ENCODE measurements around the gene MAPKAPK3. TPM values are rescaled to one million over a fixed set of nuclear protein-coding genes. Genes with fewer than 3 reads are reported as not detected.

The MAPKAPK3 gene
- total RNA-seq, 1 experiment from 2014 or later = 40.1 TPM

- POLR2A ChIA-PET = interaction anchor here (0.6 to 1.6 kb wide), 4 partner anchors 37 to 769 kb away, joined by 3 to 5 read pairs (median 5); partner anchors contain the start of genes HEMK1 and MANF
- Mint-ChIP-seq H3K36me3 (ENCODE audit: insufficient read depth, unreplicated experiment) (peaks cover 26% of the 10 kb centered on the region), H3K9me3 (ENCODE audit: unreplicated experiment) (no peaks in the 10 kb centered on the region), H3K27ac (ENCODE audit: unreplicated experiment) (peak overlapping the region; percentile 85), H3K4me1 (ENCODE audit: low read depth, unreplicated experiment) (peaks cover 14% of the 10 kb centered on the region), H3K4me3 (ENCODE audit: unreplicated experiment) (peak overlapping the region; percentile 79), H3K27me3 (ENCODE audit: insufficient read depth, unreplicated experiment) (peaks cover 4% of the 10 kb centered on the region)
- peak; percentile 95 to 99 for TF ChIP-seq CTCF (IDR thresholded peaks at IDR 0.05; ENCODE audit: insufficient read depth in 1 of 2, low read depth in 1 of 2, low read length in 1 of 2, severe bottlenecking in 1 of 2, unreplicated experiment in 1 of 2)
- Histone ChIP-seq H3K27me3 (replicated peaks; ENCODE audit: control insufficient read depth, insufficient read depth, low read length) (no peaks in the 10 kb centered on the region), H3K36me3 (ENCODE audit: control insufficient read depth, insufficient read depth, low read length) (no peaks in the 10 kb centered on the region), H3K4me1 (peaks cover 4% of the 10 kb centered on the region), H3K4me3 (ENCODE audit: low read depth, low read length) (peak overlapping the region; percentile 37), H3K9me3 (no peaks in the 10 kb centered on the region)
- peak; percentile 84 to 88 for DNase-seq
- intact Hi-C loops (cut with micrococcal nuclease; ENCODE audit: unreplicated experiment) = loop anchor here (1.0 to 2.0 kb wide), 4 partner anchors 36 to 756 kb away; no protein-coding TSS in a partner anchor
- CTCF ChIA-PET = interaction anchor here (0.6 to 2.2 kb wide), 22 partner anchors 8 to 769 kb away, joined by 3 to 91 read pairs (median 6); partner anchors contain the start of genes CYB561D2, HEMK1, MANF and NPRL2
- TSS peak; percentile 25 for BruUV-seq (replicated peaks)
Observed at GRCh38 chr3:50616003-50616769, 765 bp upstream of the MAPKAPK3 start.

GRCh38 chr3:50616770-50617095 lies 218 bp upstream of the MAPKAPK3 start:
- Mint-ChIP-seq H3K4me1 (ENCODE audit: low read depth, unreplicated experiment) (peaks cover 14% of the 10 kb centered on the region), H3K27ac (ENCODE audit: unreplicated experiment) (peak overlapping the region; percentile 85), H3K27me3 (ENCODE audit: insufficient read depth, unreplicated experiment) (peaks cover 4% of the 10 kb centered on the region), H3K4me3 (ENCODE audit: unreplicated experiment) (peak overlapping the region; percentile 79), H3K36me3 (ENCODE audit: insufficient read depth, unreplicated experiment) (peaks cover 21% of the 10 kb centered on the region), H3K9me3 (ENCODE audit: unreplicated experiment) (no peaks in the 10 kb centered on the region)
- Histone ChIP-seq H3K36me3 (ENCODE audit: control insufficient read depth, insufficient read depth, low read length) (no peaks in the 10 kb centered on the region), H3K9me3 (no peaks in the 10 kb centered on the region), H3K4me3 (ENCODE audit: low read depth, low read length) (peak overlapping the region; percentile 37), H3K4me1 (peaks cover 4% of the 10 kb centered on the region), H3K27me3 (replicated peaks; ENCODE audit: control insufficient read depth, insufficient read depth, low read length) (no peaks in the 10 kb centered on the region)
- ChIA-PET POLR2A (interaction anchor here (0.6 to 1.6 kb wide), 4 partner anchors 36 to 779 kb away, joined by 3 to 5 read pairs (median 4); no protein-coding TSS in a partner anchor), CTCF (interaction anchor here (0.6 to 2.2 kb wide), 12 partner anchors 8 to 1357 kb away, joined by 3 to 91 read pairs (median 7); partner anchors contain the start of genes ABHD14B and MANF)
- TF ChIP-seq CTCF (IDR thresholded peaks at IDR 0.05; ENCODE audit: insufficient read depth in 1 of 2, low read depth in 1 of 2, low read length in 1 of 2, severe bottlenecking in 1 of 2, unreplicated experiment in 1 of 2) = no peak
- no TSS peak for BruUV-seq (replicated peaks)
- intact Hi-C loops (cut with micrococcal nuclease; ENCODE audit: unreplicated experiment) = loop anchor here (1.0 to 2.0 kb wide), 4 partner anchors 36 to 756 kb away; no protein-coding TSS in a partner anchor
- peak; percentile 91 to 92 for DNase-seq

GRCh38 chr3:50617911-50618481 lies 1.0 kb downstream of the MAPKAPK3 start:
- H3K27me3 ChIP-seq (replicated peaks; ENCODE audit: control insufficient read depth, insufficient read depth, low read length) = no peaks in the 10 kb centered on the region
- ChIA-PET CTCF (interaction anchor here (2.3 kb wide), 1 partner anchor 35 kb away, joined by 5 read pairs; no protein-coding TSS in a partner anchor), POLR2A (interaction anchor here (1.2 kb wide), 1 partner anchor 49 kb away, joined by 5 read pairs; the partner anchor contains the start of gene HEMK1)
- no peaks in the 10 kb centered on the region; the same call in 1 of the 2 replicates for H3K36me3 ChIP-seq (ENCODE audit: control insufficient read depth, insufficient read depth, low read length)
- no peak for DNase-seq
- Mint-ChIP-seq H3K27ac (ENCODE audit: unreplicated experiment) (peak overlapping the region; percentile 85), H3K4me1 (ENCODE audit: low read depth, unreplicated experiment) (peaks cover 6% of the 10 kb centered on the region), H3K9me3 (ENCODE audit: unreplicated experiment) (no peaks in the 10 kb centered on the region), H3K36me3 (ENCODE audit: insufficient read depth, unreplicated experiment) (peaks cover 12% of the 10 kb centered on the region), H3K27me3 (ENCODE audit: insufficient read depth, unreplicated experiment) (peaks cover 4% of the 10 kb centered on the region), H3K4me3 (ENCODE audit: unreplicated experiment) (peak overlapping the region; percentile 79)
- TF ChIP-seq CTCF (IDR thresholded peaks at IDR 0.05; ENCODE audit: insufficient read depth in 1 of 2, low read depth in 1 of 2, low read length in 1 of 2, severe bottlenecking in 1 of 2, unreplicated experiment in 1 of 2) = no peak
- intact Hi-C loops (cut with micrococcal nuclease; ENCODE audit: unreplicated experiment) = loop anchor here (2.0 kb wide), 1 partner anchor 353 kb away; no protein-coding TSS in a partner anchor
- H3K4me1 ChIP-seq = no peaks in the 10 kb centered on the region; the same call in 1 of the 2 replicates
- peak overlapping the region; percentile 66 for H3K4me3 ChIP-seq (ENCODE audit: low read depth, low read length)
- TSS peak; percentile 29 for BruUV-seq (replicated peaks)
- no peaks in the 10 kb centered on the region for H3K9me3 ChIP-seq

Data from Caco-2 (cell line).